Common myeloid progenitor, CD34-positive (primary cell): ENCODE results near the gene EXOC1L. TPM values are rescaled to one million over a fixed set of nuclear protein-coding genes. Genes with fewer than 3 reads are reported as not detected.

Experiments used
- CTCF ChIA-PET: fragments of 350-600 bp; sonication (Branson Sonifier 250); formaldehyde crosslinking; loops from one replicate; lab custom pipeline; 2021; ENCODE audit warnings: antibody characterized with exemption; lab: Charles Lee
- POLR2A ChIA-PET: fragments of 350-600 bp; sonication (Branson Sonifier 250); formaldehyde crosslinking; loops from one replicate; lab custom pipeline; 2021; ENCODE audit warnings: antibody characterized with exemption; lab: Charles Lee
- DNase-seq, 3 donors: peaks; one replicate each; pipeline versions ENCODE4 v3.0.0 to v3.0.0-alpha.2; 2013
- H3K27ac ChIP-seq, 2 experiments: 1 replicate in 1 of 2; 2 replicates in 1 of 2; pipeline ENCODE4 v1.7.0; 2013; ENCODE audit warnings: inconsistent platforms in 2 of 2, low read length in 2 of 2, mild to moderate bottlenecking in 2 of 2, low read depth in 1 of 2, moderate library complexity in 1 of 2; ENCODE audit not compliant: severe bottlenecking in 2 of 2, insufficient read depth in 1 of 2, poor library complexity in 1 of 2
- H3K27me3 ChIP-seq, 5 experiments: replicated peaks in 2 of 5; 1 replicate in 3 of 5; 2 replicates in 2 of 5; pipeline versions ENCODE4 v1.6.1 to v1.7.0; 2013; ENCODE audit warnings: low read length in 4 of 5, mild to moderate bottlenecking in 2 of 5, moderate library complexity in 2 of 5, inconsistent platforms in 1 of 5; ENCODE audit not compliant: insufficient read depth in 5 of 5, control insufficient read depth in 4 of 5
- H3K36me3 ChIP-seq, 4 experiments: 1 replicate in 2 of 4; 2 replicates in 2 of 4; pipeline versions ENCODE4 v1.6.1 to v1.7.0; 2013; ENCODE audit warnings: low read length in 3 of 4, control low read depth in 1 of 4, mild to moderate bottlenecking in 1 of 4; ENCODE audit not compliant: control insufficient read depth in 4 of 4, insufficient read depth in 4 of 4
- H3K4me1 ChIP-seq, 4 experiments: 1 replicate in 3 of 4; 2 replicates in 1 of 4; pipeline versions ENCODE4 v1.6.1 to v1.7.1; 2013; ENCODE audit warnings: low read length in 3 of 4, mild to moderate bottlenecking in 3 of 4, control low read depth in 1 of 4, inconsistent platforms in 1 of 4, moderate library complexity in 1 of 4; ENCODE audit not compliant: control insufficient read depth in 4 of 4, insufficient read depth in 4 of 4; ENCODE audit errors: control extremely low read depth in 1 of 4
- H3K4me3 ChIP-seq, 7 experiments: 1 replicate in 4 of 7; 2 replicates in 3 of 7; pipeline versions ENCODE4 v1.5.1 to v1.7.0; 2013; ENCODE audit warnings: mild to moderate bottlenecking in 7 of 7, low read length in 6 of 7, moderate library complexity in 6 of 7, inconsistent platforms in 2 of 7, low read depth in 2 of 7, control low read depth in 1 of 7; ENCODE audit not compliant: insufficient read depth in 4 of 7, control insufficient read depth in 1 of 7; ENCODE audit errors: extremely low read depth in 1 of 7
- H3K9me3 ChIP-seq, 5 experiments: 1 replicate in 4 of 5; 2 replicates in 1 of 5; pipeline versions ENCODE4 v1.6.1 to v1.7.1; 2013; ENCODE audit warnings: low read length in 4 of 5, mild to moderate bottlenecking in 2 of 5, inconsistent platforms in 1 of 5, low read depth in 1 of 5, moderate library complexity in 1 of 5; ENCODE audit not compliant: control insufficient read depth in 4 of 5, insufficient read depth in 2 of 5; ENCODE audit errors: control extremely low read depth in 1 of 5
- WGBS: methylation state at CpG from one replicate; pipeline ENCODE4 v1.1.5; 2013; ENCODE audit not compliant: insufficient coverage; 5-methylcytosine and 5-hydroxymethylcytosine counted together
- polyA plus RNA-seq: library from polyadenylated mRNA; unstranded; fragments of 120-200 nt; gene quantifications from one replicate; pipeline ENCODE4 v1.2.1, GENCODE V29; 2013

The EXOC1L gene
- not detected for polyA plus RNA-seq

GRCh38 chr4:55819634-55820033 lies at the start of gene EXOC1L:
Gene EXOC1L (plus strand): TSS chr4:55819790. CDS start chr4:55820027, 237 bp downstream.
- Histone ChIP-seq H3K4me1 (peaks cover 0 to 10% (median 4%) of the 10 kb centered on the region in 4 experiments), H3K27ac (no peak within 1 kb of the TSS), H3K36me3 (no peaks in the 10 kb centered on the region), H3K27me3 (peaks cover 0 to 14% (median 0%) of the 10 kb centered on the region in 5 experiments), H3K4me3 (peak within 1 kb of the TSS in 6 of 7 experiments; percentile 35 to 72 (median 52)), H3K9me3 (peaks cover 0 to 5% (median 0%) of the 10 kb centered on the region in 5 experiments)
- peak; percentile 39 to 73 (median 64) for DNase-seq
- 6% methylated on average over 13 of the region's 13 CpGs for WGBS
- POLR2A ChIA-PET: no interaction called here
- CTCF ChIA-PET: interaction anchor here (0.7 to 1.1 kb wide), 2 partner anchors 29 to 48 kb away, joined by 3 to 4 read pairs; no protein-coding TSS in a partner anchor

DNA sequence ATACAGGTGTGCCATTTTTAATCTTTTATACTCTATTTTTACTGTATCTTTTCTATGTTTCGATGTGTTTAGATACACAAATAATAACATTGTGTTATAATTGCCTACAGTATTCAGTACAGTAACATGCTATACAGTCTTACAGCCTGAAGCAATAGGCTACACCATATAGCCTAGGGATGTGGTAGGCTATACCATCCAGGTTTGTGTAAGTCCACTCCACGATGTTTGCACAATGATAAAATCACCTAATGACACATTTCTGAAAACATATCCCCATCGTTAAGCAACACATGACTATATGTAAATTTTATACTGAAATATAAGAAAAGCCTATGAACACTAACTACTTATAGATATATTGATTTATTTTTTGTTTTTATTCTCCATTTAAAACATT lies 48.9 kb upstream of the EXOC1L start:
- Histone ChIP-seq H3K27ac (no peak overlapping the region), H3K4me3 (no peak overlapping the region), H3K4me1 (no peaks in the 10 kb centered on the region), H3K9me3 (no peaks in the 10 kb centered on the region), H3K36me3 (no peaks in the 10 kb centered on the region), H3K27me3 (peaks cover 0 to 3% (median 0%) of the 10 kb centered on the region in 5 experiments)
- WGBS: no CpG with 5 or more reads among the region's 3 CpGs
- CTCF ChIA-PET: no interaction called here
- DNase-seq: no peak
- POLR2A ChIA-PET: no interaction called here

GRCh38 chr4:55781341-55781740 lies 38.2 kb upstream of the EXOC1L start:
- ChIA-PET CTCF (no interaction called here), POLR2A (no interaction called here)
- no peak for DNase-seq
- no peak overlapping the region for H3K4me3 ChIP-seq
- H3K27ac ChIP-seq: no peak overlapping the region
- no peaks in the 10 kb centered on the region for H3K27me3 ChIP-seq
- no peaks in the 10 kb centered on the region for H3K9me3 ChIP-seq
- 93% methylated on average over 1 of the region's 2 CpGs for WGBS
- no peaks in the 10 kb centered on the region for H3K36me3 ChIP-seq
- H3K4me1 ChIP-seq: no peaks in the 10 kb centered on the region

GRCh38 chr4:55781812-55782211 lies 37.8 kb upstream of the EXOC1L start:
- CTCF ChIA-PET: no interaction called here
- no CpG with 5 or more reads among the region's 1 CpG for WGBS

GRCh38 chr4:55783584-55783983 lies 36.0 kb upstream of the EXOC1L start:
- no peak overlapping the region for H3K27ac ChIP-seq
- H3K4me1 ChIP-seq: no peaks in the 10 kb centered on the region
- no peak for DNase-seq
- CTCF ChIA-PET: no interaction called here
- no CpG with 5 or more reads among the region's 1 CpG for WGBS
- no peaks in the 10 kb centered on the region for H3K36me3 ChIP-seq
- no peaks in the 10 kb centered on the region for H3K9me3 ChIP-seq
- POLR2A ChIA-PET: no interaction called here
- no peak overlapping the region for H3K4me3 ChIP-seq
- H3K27me3 ChIP-seq: peaks cover 0 to 3% (median 0%) of the 10 kb centered on the region in 5 experiments

More at GRCh38 chr4:55781812-55782211, 37.8 kb upstream of the EXOC1L start:
- no peaks in the 10 kb centered on the region for H3K36me3 ChIP-seq
- no peak overlapping the region for H3K27ac ChIP-seq
- POLR2A ChIA-PET: no interaction called here
- no peak for DNase-seq
- no peaks in the 10 kb centered on the region for H3K9me3 ChIP-seq
- H3K4me3 ChIP-seq: no peak overlapping the region
- H3K4me1 ChIP-seq: no peaks in the 10 kb centered on the region
- H3K27me3 ChIP-seq: no peaks in the 10 kb centered on the region

GRCh38 chr4:55784747-55785146 lies 34.8 kb upstream of the EXOC1L start:
- H3K9me3 ChIP-seq: no peaks in the 10 kb centered on the region
- no peak overlapping the region for H3K27ac ChIP-seq
- H3K4me1 ChIP-seq: no peaks in the 10 kb centered on the region
- no peak overlapping the region for H3K4me3 ChIP-seq
- peaks cover 0 to 4% (median 2%) of the 10 kb centered on the region in 5 experiments for H3K27me3 ChIP-seq
- no peak for DNase-seq
- ChIA-PET CTCF (no interaction called here), POLR2A (no interaction called here)
- WGBS: 96% methylated on average over 3 of the region's 4 CpGs
- no peaks in the 10 kb centered on the region for H3K36me3 ChIP-seq

GRCh38 chr4:55791666-55792065 lies 27.9 kb upstream of the EXOC1L start:
- CTCF ChIA-PET: no interaction called here
- 74% methylated on average over 2 of the region's 2 CpGs for WGBS

More at GRCh38 chr4:55791666-55792065, 27.9 kb upstream of the EXOC1L start:
- H3K4me1 ChIP-seq: peaks cover 0 to 7% (median 3%) of the 10 kb centered on the region in 4 experiments
- DNase-seq: no peak
- H3K36me3 ChIP-seq: no peaks in the 10 kb centered on the region
- H3K27me3 ChIP-seq: peaks cover 10 to 61% (median 15%) of the 10 kb centered on the region in 5 experiments
- no peak overlapping the region for H3K27ac ChIP-seq
- POLR2A ChIA-PET: no interaction called here
- peaks cover 0 to 5% (median 2%) of the 10 kb centered on the region in 5 experiments for H3K9me3 ChIP-seq
- H3K4me3 ChIP-seq: no peak overlapping the region
